Stomach (tissue), 4 donors: ENCODE data around the gene PARD3.

Source experiments
- EP300 ChIP-seq: sonication (generic); formaldehyde crosslinking; IDR thresholded peaks from one replicate; pipeline ENCODE4 v1.6.1; 2017; ENCODE audit warnings: antibody characterized with exemption
- POLR2A ChIP-seq, 4 donors: fragments of 450-650 bp; IDR thresholded peaks; one replicate each; pipeline ENCODE4 v1.6.1; 2016; ENCODE audit warnings: antibody characterized with exemption in 4 of 4, control low read depth in 2 of 4, mild to moderate bottlenecking in 1 of 4, moderate library complexity in 1 of 4
- POLR2AphosphoS5 ChIP-seq, 3 donors: sonication (generic); formaldehyde crosslinking; IDR thresholded peaks; one replicate each; pipeline ENCODE4 v1.6.1; 2016; ENCODE audit warnings: antibody characterized with exemption in 3 of 3
- TF ChIP-seq, protein P1 (sequence below), 7 experiments: fragments of 450-650 bp in 4 of 7; fragments of 200-600 bp in 3 of 7; sonication (generic) in 3 of 7; IDR thresholded peaks; one replicate each; pipeline ENCODE4 v1.5.1; 2016 to 2019; ENCODE audit warnings: antibody characterized with exemption in 7 of 7, control low read depth in 2 of 7, mild to moderate bottlenecking in 1 of 7

DNA sequence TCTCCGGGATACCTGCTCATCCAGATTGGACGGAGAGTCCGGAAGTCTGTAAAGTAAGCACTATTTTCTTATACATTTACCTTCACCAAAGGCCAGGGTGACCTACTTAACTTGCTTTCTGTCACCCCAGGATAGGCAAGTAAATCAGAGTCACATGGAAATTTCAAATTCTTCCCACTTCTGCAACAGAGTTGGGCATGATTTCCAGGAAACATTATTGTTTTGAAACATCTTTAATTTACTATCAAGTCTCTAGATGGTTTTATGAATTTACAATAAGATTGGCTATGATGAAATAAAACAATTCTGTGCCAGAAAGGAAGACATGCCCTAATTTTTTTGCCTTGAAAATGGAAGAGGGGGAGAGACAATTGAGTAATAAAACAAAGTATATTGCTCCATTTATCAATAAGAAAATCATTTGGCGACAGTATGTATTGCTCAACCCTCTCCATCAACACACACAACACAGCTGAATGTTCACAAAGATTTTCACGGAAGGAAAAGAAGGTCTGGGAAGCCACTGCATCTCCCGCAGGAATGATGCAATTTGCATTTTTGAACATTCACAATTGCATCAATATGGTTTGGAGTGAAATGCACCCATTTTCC lies 702.8 kb downstream of the PARD3 start:
- TF ChIP-seq, protein P1, sequence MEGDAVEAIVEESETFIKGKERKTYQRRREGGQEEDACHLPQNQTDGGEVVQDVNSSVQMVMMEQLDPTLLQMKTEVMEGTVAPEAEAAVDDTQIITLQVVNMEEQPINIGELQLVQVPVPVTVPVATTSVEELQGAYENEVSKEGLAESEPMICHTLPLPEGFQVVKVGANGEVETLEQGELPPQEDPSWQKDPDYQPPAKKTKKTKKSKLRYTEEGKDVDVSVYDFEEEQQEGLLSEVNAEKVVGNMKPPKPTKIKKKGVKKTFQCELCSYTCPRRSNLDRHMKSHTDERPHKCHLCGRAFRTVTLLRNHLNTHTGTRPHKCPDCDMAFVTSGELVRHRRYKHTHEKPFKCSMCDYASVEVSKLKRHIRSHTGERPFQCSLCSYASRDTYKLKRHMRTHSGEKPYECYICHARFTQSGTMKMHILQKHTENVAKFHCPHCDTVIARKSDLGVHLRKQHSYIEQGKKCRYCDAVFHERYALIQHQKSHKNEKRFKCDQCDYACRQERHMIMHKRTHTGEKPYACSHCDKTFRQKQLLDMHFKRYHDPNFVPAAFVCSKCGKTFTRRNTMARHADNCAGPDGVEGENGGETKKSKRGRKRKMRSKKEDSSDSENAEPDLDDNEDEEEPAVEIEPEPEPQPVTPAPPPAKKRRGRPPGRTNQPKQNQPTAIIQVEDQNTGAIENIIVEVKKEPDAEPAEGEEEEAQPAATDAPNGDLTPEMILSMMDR (IDR thresholded peaks at IDR 0.05) = no peak
- no peak for TF ChIP-seq EP300
- no peak for TF ChIP-seq POLR2AphosphoS5 (IDR thresholded peaks at IDR 0.05)
- no peak for TF ChIP-seq POLR2A (IDR thresholded peaks at IDR 0.05)
